ENCODE data around the gene TEX14.
"Not testable (repeated sequence)": the region's sequence is repeated elsewhere in the genome, so short reads cannot be mapped to it uniquely, and the experiment has no call there.

Gene TEX14

GRCh38 chr17:58692239-58693055 lies 602 bp upstream of the TEX14 start, which contains the start of gene RAD51C:
TSS of gene RAD51C (plus strand) at chr17:58692602. CDS start at chr17:58692644, 42 bp downstream.
- H3K4me3 ChIP-seq (ENCODE audit: low read depth, low read length): peak within 1 kb of the TSS; percentile 68
- DNase-seq (ENCODE audit: low read depth): peak; percentile 48

GRCh38 chr17:58690033-58690432 lies 1.8 kb downstream of the TEX14 start:
- H3K4me3 ChIP-seq (ENCODE audit: low read depth, low read length); DNase-seq (ENCODE audit: low read depth): not testable (repeated sequence)

GRCh38 chr17:58688521-58688920 lies 3.3 kb downstream of the TEX14 start:
- DNase-seq (ENCODE audit: low read depth): no peak
- no peak overlapping the region for H3K4me3 ChIP-seq (ENCODE audit: low read depth, low read length)

- no peak overlapping the region for H3K4me3 ChIP-seq (ENCODE audit: low read depth, low read length)
- no peak for DNase-seq (ENCODE audit: low read depth)
Observed at GRCh38 chr17:58686980-58687379, 4.9 kb downstream of the TEX14 start.

GRCh38 chr17:58684462-58684861 lies 7.4 kb downstream of the TEX14 start:
- H3K4me3 ChIP-seq (ENCODE audit: low read depth, low read length); DNase-seq (ENCODE audit: low read depth): not testable (repeated sequence)

GRCh38 chr17:58684003-58684402 lies 7.8 kb downstream of the TEX14 start:
- no peak for DNase-seq (ENCODE audit: low read depth)
- H3K4me3 ChIP-seq (ENCODE audit: low read depth, low read length): no peak overlapping the region

- no peak for DNase-seq (ENCODE audit: low read depth)
- no peak overlapping the region for H3K4me3 ChIP-seq (ENCODE audit: low read depth, low read length)
Observed at GRCh38 chr17:58680038-58680369, 11.8 kb downstream of the TEX14 start.

- no peak overlapping the region for H3K4me3 ChIP-seq (ENCODE audit: low read depth, low read length)
- DNase-seq (ENCODE audit: low read depth): peak; percentile 54
Observed at GRCh38 chr17:58679263-58680037, 12.4 kb downstream of the TEX14 start.

- H3K4me3 ChIP-seq (ENCODE audit: low read depth, low read length); DNase-seq (ENCODE audit: low read depth): not testable (repeated sequence)
Observed at GRCh38 chr17:58678287-58678686, 13.6 kb downstream of the TEX14 start.

GRCh38 chr17:58677194-58677880 lies 14.5 kb downstream of the TEX14 start:
- no peak for DNase-seq (ENCODE audit: low read depth)
- no peak overlapping the region for H3K4me3 ChIP-seq (ENCODE audit: low read depth, low read length)

- DNase-seq (ENCODE audit: low read depth): no peak
- H3K4me3 ChIP-seq (ENCODE audit: low read depth, low read length): no peak overlapping the region
Observed at GRCh38 chr17:58671969-58672368, 19.9 kb downstream of the TEX14 start.

GRCh38 chr17:58669853-58670252 lies 22.0 kb downstream of the TEX14 start:
- no peak overlapping the region for H3K4me3 ChIP-seq (ENCODE audit: low read depth, low read length)

GRCh38 chr17:58668598-58668935 lies 23.3 kb downstream of the TEX14 start:
- DNase-seq (ENCODE audit: low read depth): no peak
- no peak overlapping the region for H3K4me3 ChIP-seq (ENCODE audit: low read depth, low read length)

More at GRCh38 chr17:58669853-58670252, 22.0 kb downstream of the TEX14 start:
- no peak for DNase-seq (ENCODE audit: low read depth)

GRCh38 chr17:58667934-58668597 lies 23.8 kb downstream of the TEX14 start:
- DNase-seq (ENCODE audit: low read depth): no peak
- H3K4me3 ChIP-seq (ENCODE audit: low read depth, low read length): no peak overlapping the region

GRCh38 chr17:58666858-58667267 lies 25.0 kb downstream of the TEX14 start:
- DNase-seq (ENCODE audit: low read depth): no peak
- no peak overlapping the region for H3K4me3 ChIP-seq (ENCODE audit: low read depth, low read length)

GRCh38 chr17:58665946-58666857 lies 25.6 kb downstream of the TEX14 start:
- H3K4me3 ChIP-seq (ENCODE audit: low read depth, low read length): no peak overlapping the region

GRCh38 chr17:58664302-58664701 lies 27.5 kb downstream of the TEX14 start:
- DNase-seq (ENCODE audit: low read depth): no peak
- no peak overlapping the region for H3K4me3 ChIP-seq (ENCODE audit: low read depth, low read length)

More at GRCh38 chr17:58665946-58666857, 25.6 kb downstream of the TEX14 start:
- no peak for DNase-seq (ENCODE audit: low read depth)

- H3K4me3 ChIP-seq (ENCODE audit: low read depth, low read length): no peak overlapping the region
- no peak for DNase-seq (ENCODE audit: low read depth)
Observed at GRCh38 chr17:58661499-58661898, 30.3 kb downstream of the TEX14 start.

GRCh38 chr17:58660621-58661020 lies 31.2 kb downstream of the TEX14 start:
- DNase-seq (ENCODE audit: low read depth): no peak

More at GRCh38 chr17:58660621-58661020, 31.2 kb downstream of the TEX14 start:
- no peak overlapping the region for H3K4me3 ChIP-seq (ENCODE audit: low read depth, low read length)

Measured in skeletal muscle cell (primary cell).